Osteocyte (in vitro differentiated cells): ENCODE measurements around the gene SLC39A7. TPM values are rescaled to one million over a fixed set of nuclear protein-coding genes. Genes with fewer than 3 reads are reported as not detected.
A peak's percentile ranks its signal among the peaks of the same experiment; 100 is the strongest.

Experiments used
- DNase-seq: peaks from one replicate; pipeline ENCODE4 v3.0.0; 2021; ENCODE audit warnings: mixed read lengths; ENCODE audit not compliant: unreplicated experiment; ENCODE audit errors: extremely low spot score
- H3K27ac Mint-ChIP-seq: one replicate; pipeline ENCODE4 v1.8.0; 2021; ENCODE audit warnings: mild to moderate bottlenecking, mixed read lengths; ENCODE audit not compliant: unreplicated experiment
- H3K27me3 Mint-ChIP-seq: one replicate; pipeline ENCODE4 v1.8.0; 2021; ENCODE audit warnings: mixed read lengths; ENCODE audit not compliant: unreplicated experiment
- H3K36me3 Mint-ChIP-seq: one replicate; pipeline ENCODE4 v1.8.0; 2021; ENCODE audit warnings: mixed read lengths; ENCODE audit not compliant: unreplicated experiment
- H3K4me1 Mint-ChIP-seq: one replicate; pipeline ENCODE4 v1.8.0; 2021; ENCODE audit warnings: mixed read lengths; ENCODE audit not compliant: unreplicated experiment
- H3K4me3 Mint-ChIP-seq: one replicate; pipeline ENCODE4 v1.8.0; 2021; ENCODE audit warnings: mild to moderate bottlenecking, moderate library complexity, mixed read lengths; ENCODE audit not compliant: unreplicated experiment
- H3K9me3 Mint-ChIP-seq: one replicate; pipeline ENCODE4 v1.8.0; 2021; ENCODE audit warnings: mixed read lengths; ENCODE audit not compliant: unreplicated experiment
- CTCF ChIP-seq: fragments of 200-600 bp; sonication (generic); IDR thresholded peaks from 2 replicates; pipeline ENCODE4 v1.5.0; 2021; ENCODE audit warnings: antibody characterized with exemption, mild to moderate bottlenecking, moderate library complexity
- total RNA-seq: library from RNA; stranded (reverse); gene quantifications from 2 replicates; pipeline ENCODE4 v1.2.1, GENCODE V29; 2021

The SLC39A7 gene
- total RNA-seq, 1 donor from 2014 or later, result 201 TPM

GRCh38 chr6:33206864-33207551 is 6.3 kb downstream of the SLC39A7 start:
- no peak for DNase-seq
- H3K27me3 Mint-ChIP-seq, result no peaks in the 10 kb centered on the region
- no peak for TF ChIP-seq CTCF
- peaks cover 55% of the 10 kb centered on the region for H3K4me1 Mint-ChIP-seq
- no peaks in the 10 kb centered on the region for H3K9me3 Mint-ChIP-seq
- peak overlapping the region; percentile 97 for H3K4me3 Mint-ChIP-seq
- H3K27ac Mint-ChIP-seq, result peak overlapping the region; percentile 97
- H3K36me3 Mint-ChIP-seq, result peaks cover 33% of the 10 kb centered on the region

GRCh38 chr6:33207552-33208090 is 7.0 kb downstream of the SLC39A7 start:
- DNase-seq, result peak; percentile 88
- Mint-ChIP-seq H3K4me1 (peaks cover 54% of the 10 kb centered on the region), H3K9me3 (no peaks in the 10 kb centered on the region), H3K27me3 (no peaks in the 10 kb centered on the region), H3K27ac (peak overlapping the region; percentile 97), H3K36me3 (peaks cover 29% of the 10 kb centered on the region), H3K4me3 (peak overlapping the region; percentile 97)
- no peak for TF ChIP-seq CTCF

GRCh38 chr6:33208091-33208967 is 7.7 kb downstream of the SLC39A7 start, which contains the start of gene RING1:
TSS of gene RING1 (plus strand) at chr6:33208500. CDS start at chr6:33208823, 323 bp downstream.
- TF ChIP-seq CTCF, result no peak
- H3K27me3 Mint-ChIP-seq, result no peaks in the 10 kb centered on the region
- peaks cover 22% of the 10 kb centered on the region for H3K36me3 Mint-ChIP-seq
- H3K9me3 Mint-ChIP-seq, result no peaks in the 10 kb centered on the region
- H3K4me1 Mint-ChIP-seq, result peaks cover 54% of the 10 kb centered on the region
- peak; percentile 95 for DNase-seq
- peak within 1 kb of the TSS; percentile 97 for H3K27ac Mint-ChIP-seq
- peak within 1 kb of the TSS; percentile 97 for H3K4me3 Mint-ChIP-seq

- no peak overlapping the region for H3K4me3 Mint-ChIP-seq
- H3K9me3 Mint-ChIP-seq, result no peaks in the 10 kb centered on the region
- TF ChIP-seq CTCF, result no peak
- peaks cover 14% of the 10 kb centered on the region for H3K36me3 Mint-ChIP-seq
- no peaks in the 10 kb centered on the region for H3K27me3 Mint-ChIP-seq
- no peak overlapping the region for H3K27ac Mint-ChIP-seq
- peaks cover 50% of the 10 kb centered on the region for H3K4me1 Mint-ChIP-seq
- no peak for DNase-seq
Observed at GRCh38 chr6:33209856-33210255, 9.2 kb downstream of the SLC39A7 start.

- no peak for DNase-seq
- H3K4me3 Mint-ChIP-seq, result no peak overlapping the region
- no peak overlapping the region for H3K27ac Mint-ChIP-seq
- TF ChIP-seq CTCF, result no peak
- H3K27me3 Mint-ChIP-seq, result peaks cover 1% of the 10 kb centered on the region
- peaks cover 40% of the 10 kb centered on the region for H3K4me1 Mint-ChIP-seq
- H3K9me3 Mint-ChIP-seq, result no peaks in the 10 kb centered on the region
- H3K36me3 Mint-ChIP-seq, result peaks cover 14% of the 10 kb centered on the region
Observed at GRCh38 chr6:33211136-33211535, 10.5 kb downstream of the SLC39A7 start.
